Kidney (tissue), 14 donors: ENCODE results near the gene EDN3. TPM values are rescaled to one million over a fixed set of nuclear protein-coding genes. Genes with fewer than 3 reads are reported as not detected.

Experiments used
- DNase-seq, 5 donors: peaks; one replicate each; pipeline ENCODE4 v3.0.0-alpha.2; 2013 to 2020
- FAIRE-seq: peaks from 2 replicates; lab custom pipeline; 2012; peaks lifted over from hg19 to GRCh38; lab: Jason Lieb, UNC
- H3K27ac ChIP-seq, 2 donors: one replicate each; pipeline ENCODE4 v1.7.0; 2013; ENCODE audit warnings: low read depth in 2 of 2, low read length in 2 of 2, inconsistent platforms in 1 of 2
- H3K27me3 ChIP-seq: one replicate; pipeline ENCODE4 v1.7.1; 2013; ENCODE audit warnings: low read length, inconsistent platforms; ENCODE audit not compliant: control insufficient read depth, insufficient read depth
- H3K36me3 ChIP-seq, 3 donors: one replicate each; pipeline versions ENCODE4 v1.7.0 to v1.7.1; 2013; ENCODE audit warnings: low read length in 3 of 3, control low read depth in 1 of 3, inconsistent platforms in 1 of 3; ENCODE audit not compliant: insufficient read depth in 3 of 3, control insufficient read depth in 2 of 3
- H3K4me1 ChIP-seq, 3 donors: one replicate each; pipeline versions ENCODE4 v1.7.0 to v1.7.1; 2013; ENCODE audit warnings: low read length in 3 of 3, inconsistent platforms in 1 of 3, low read depth in 1 of 3; ENCODE audit not compliant: control insufficient read depth in 2 of 3, insufficient read depth in 2 of 3
- H3K4me3 ChIP-seq, 3 donors: one replicate each; pipeline versions ENCODE4 v1.7.0 to v1.8.1; 2013; ENCODE audit warnings: low read length in 3 of 3, control low read depth in 1 of 3, inconsistent platforms in 1 of 3
- H3K9ac ChIP-seq, 3 donors: one replicate each; pipeline versions ENCODE4 v1.7.0 to v1.7.1; 2013; ENCODE audit warnings: low read length in 3 of 3, control low read depth in 1 of 3, inconsistent platforms in 1 of 3
- H3K9me3 ChIP-seq, 3 donors: one replicate each; pipeline versions ENCODE4 v1.7.0 to v1.7.1; 2013; ENCODE audit warnings: low read length in 3 of 3, control low read depth in 1 of 3, inconsistent platforms in 1 of 3; ENCODE audit not compliant: control insufficient read depth in 2 of 3, insufficient read depth in 1 of 3
- intact Hi-C: fragments of 100-400 bp; cut with DNase I; formaldehyde crosslinking; loops from one replicate; pipeline ENCODE4 v1.11.1; 2022
- polyA plus RNA-seq: library from polyadenylated mRNA; stranded (reverse); fragments of 350-450 nt; fragmentation: Illumina TruSeq; extraction: RNeasy Lipid Tissue Mini Kit (QIAGEN cat#74804); gene quantifications from one replicate; pipeline ENCODE4 v1.2.3, GENCODE V29; 2014; ENCODE audit warnings: low read depth, low replicate concordance; ENCODE audit not compliant: insufficient read depth
- total RNA-seq: library from RNA; stranded (reverse); fragmentation: NEBNext Ultra II Directional; extraction: Animal tissue kit (Norgen Biotek cat#: 25700); gene quantifications from one replicate; pipeline ENCODE4 v1.2.1, GENCODE V29; 2021
- TF ChIP-seq, protein P1 (sequence below): IDR thresholded peaks from 3 replicates; pipeline ENCODE4 v1.5.1; 2012; ENCODE audit warnings: mild to moderate bottlenecking, moderate library complexity, borderline replicate concordance; ENCODE audit not compliant: insufficient read depth; ENCODE audit errors: extremely low read depth
- donor health status: control.
- donor health status: control.
- donor health status: control.
- donor health status: control.
- donor health status: control.
- donor health status: DM: yes; HTN: yes; CAD: no.
- donor health status: Normal renal cell carcinoma (clear cell type).

The EDN3 gene
- total and polyA plus RNA-seq, 2 donors from 2014 or later = 0.19 TPM; not detected in 1

DNA sequence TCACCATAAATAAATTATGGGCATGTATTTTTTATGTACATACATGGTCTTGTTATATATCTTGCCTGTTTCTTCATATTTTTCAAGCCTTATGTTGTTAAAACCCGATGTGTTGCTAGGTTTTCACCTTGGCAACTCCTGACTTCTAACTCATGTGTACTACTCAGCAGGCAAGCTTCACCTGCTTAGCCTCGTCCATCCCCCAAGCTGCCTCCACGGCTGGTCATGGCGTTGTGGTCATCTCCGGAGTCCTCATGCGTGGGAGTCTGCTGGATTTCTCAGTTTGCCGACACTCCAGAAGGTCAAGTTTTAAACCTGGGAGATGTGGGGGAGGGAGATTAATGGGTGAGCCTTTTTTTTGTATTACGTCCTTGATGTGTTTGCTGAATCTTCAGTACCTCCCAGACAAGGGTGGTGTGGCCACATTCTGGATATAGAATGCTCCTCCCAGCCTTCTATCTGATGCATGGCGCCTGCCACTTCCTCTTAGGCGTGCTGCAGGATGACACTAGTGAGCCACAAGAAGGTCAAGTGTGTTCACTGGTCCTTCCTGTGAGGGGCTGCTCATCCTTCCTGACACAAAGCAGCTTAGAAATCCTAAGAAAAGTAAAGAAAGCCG lies 26.6 kb upstream of the EDN3 start:
- Histone ChIP-seq H3K4me3 (no peak overlapping the region), H3K36me3 (no peaks in the 10 kb centered on the region), H3K9me3 (no peaks in the 10 kb centered on the region), H3K27ac (no peak overlapping the region), H3K9ac (no peak overlapping the region), H3K27me3 (no peaks in the 10 kb centered on the region), H3K4me1 (no peaks in the 10 kb centered on the region)
- intact Hi-C loops = no loop called here
- TF ChIP-seq, protein P1, sequence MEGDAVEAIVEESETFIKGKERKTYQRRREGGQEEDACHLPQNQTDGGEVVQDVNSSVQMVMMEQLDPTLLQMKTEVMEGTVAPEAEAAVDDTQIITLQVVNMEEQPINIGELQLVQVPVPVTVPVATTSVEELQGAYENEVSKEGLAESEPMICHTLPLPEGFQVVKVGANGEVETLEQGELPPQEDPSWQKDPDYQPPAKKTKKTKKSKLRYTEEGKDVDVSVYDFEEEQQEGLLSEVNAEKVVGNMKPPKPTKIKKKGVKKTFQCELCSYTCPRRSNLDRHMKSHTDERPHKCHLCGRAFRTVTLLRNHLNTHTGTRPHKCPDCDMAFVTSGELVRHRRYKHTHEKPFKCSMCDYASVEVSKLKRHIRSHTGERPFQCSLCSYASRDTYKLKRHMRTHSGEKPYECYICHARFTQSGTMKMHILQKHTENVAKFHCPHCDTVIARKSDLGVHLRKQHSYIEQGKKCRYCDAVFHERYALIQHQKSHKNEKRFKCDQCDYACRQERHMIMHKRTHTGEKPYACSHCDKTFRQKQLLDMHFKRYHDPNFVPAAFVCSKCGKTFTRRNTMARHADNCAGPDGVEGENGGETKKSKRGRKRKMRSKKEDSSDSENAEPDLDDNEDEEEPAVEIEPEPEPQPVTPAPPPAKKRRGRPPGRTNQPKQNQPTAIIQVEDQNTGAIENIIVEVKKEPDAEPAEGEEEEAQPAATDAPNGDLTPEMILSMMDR = no peak
- FAIRE-seq (no peak), DNase-seq (peak in 4 of 5 donors; percentile 55 to 73 (median 67))

DNA sequence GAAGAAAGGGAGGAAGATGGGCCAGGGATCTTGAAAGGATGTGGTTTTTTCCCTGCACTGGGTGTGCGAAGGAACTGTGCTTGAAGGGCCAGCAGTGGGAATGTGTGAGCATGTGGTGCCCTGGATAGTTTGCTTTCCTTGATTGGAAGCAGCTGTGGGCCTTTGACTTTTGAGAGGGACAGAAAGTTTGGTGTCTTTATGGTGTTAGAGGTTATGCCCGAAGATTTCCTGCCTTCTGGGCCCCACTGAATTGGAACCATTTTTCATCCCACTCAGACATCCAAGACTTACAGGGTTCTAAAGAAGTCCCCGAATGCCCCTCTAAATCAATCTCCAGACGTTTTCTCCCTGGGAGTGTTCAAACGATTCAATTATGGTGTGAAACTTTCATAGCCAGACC lies 23.5 kb upstream of the EDN3 start:
- Histone ChIP-seq H3K4me3 (no peak overlapping the region), H3K36me3 (no peaks in the 10 kb centered on the region), H3K4me1 (no peaks in the 10 kb centered on the region), H3K27ac (no peak overlapping the region), H3K27me3 (no peaks in the 10 kb centered on the region), H3K9me3 (no peaks in the 10 kb centered on the region), H3K9ac (no peak overlapping the region)
- DNase-seq = peak in 3 of 5 donors; percentile 37 to 83 (median 73)
- TF ChIP-seq, protein P1 = no peak
- no peak for FAIRE-seq
- intact Hi-C loops = no loop called here

DNA sequence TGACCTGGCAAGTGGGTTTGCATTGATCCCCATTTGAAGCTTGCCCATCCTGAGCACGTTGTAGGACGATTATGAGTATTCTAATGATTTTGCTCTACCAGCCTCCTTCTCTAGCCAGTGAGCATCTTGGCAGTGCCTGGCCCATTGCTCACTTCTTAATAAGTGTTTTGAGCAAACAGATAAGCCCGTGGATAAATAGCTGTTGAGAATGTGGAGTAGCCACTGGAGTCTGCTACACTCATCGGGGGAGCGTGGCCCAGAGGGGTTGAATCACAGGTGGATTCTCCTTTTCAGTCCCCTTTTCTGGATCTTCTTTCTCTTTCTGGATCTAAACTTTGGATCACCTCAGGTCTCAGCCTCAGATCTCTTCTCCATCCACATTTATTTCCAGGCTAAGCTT lies 15.9 kb upstream of the EDN3 start:
- no peak for DNase-seq
- no peak for FAIRE-seq
- H3K27me3 ChIP-seq = no peaks in the 10 kb centered on the region
- H3K4me1 ChIP-seq = no peaks in the 10 kb centered on the region
- H3K27ac ChIP-seq = no peak overlapping the region
- no peaks in the 10 kb centered on the region for H3K36me3 ChIP-seq
- intact Hi-C loops = no loop called here
- H3K9ac ChIP-seq = no peak overlapping the region
- TF ChIP-seq, protein P1 = no peak
- no peak overlapping the region for H3K4me3 ChIP-seq
- H3K9me3 ChIP-seq = no peaks in the 10 kb centered on the region

DNA sequence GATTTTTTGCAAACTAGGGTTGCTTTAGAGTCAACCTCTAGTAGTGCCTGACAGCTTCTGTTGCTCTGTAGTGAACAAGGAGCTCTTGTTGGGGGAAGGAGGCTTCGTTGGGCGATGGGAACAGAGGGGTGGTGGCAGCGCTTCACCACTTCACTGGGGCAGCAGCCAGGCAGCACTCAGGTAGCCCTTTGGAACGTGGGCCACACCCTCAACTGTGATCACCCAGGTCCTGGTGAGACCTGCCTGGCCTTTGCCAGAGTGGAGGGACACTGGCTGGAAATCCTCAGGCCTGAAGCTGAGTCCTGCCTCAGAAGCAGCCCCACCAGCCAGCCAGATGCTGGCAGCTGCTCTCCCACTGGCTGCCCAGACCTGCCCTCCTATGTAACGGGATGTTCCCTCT lies 10.4 kb upstream of the EDN3 start:
- Histone ChIP-seq H3K27ac (no peak overlapping the region), H3K9ac (no peak overlapping the region), H3K4me3 (no peak overlapping the region), H3K4me1 (no peaks in the 10 kb centered on the region), H3K27me3 (no peaks in the 10 kb centered on the region), H3K36me3 (no peaks in the 10 kb centered on the region), H3K9me3 (no peaks in the 10 kb centered on the region)
- intact Hi-C loops = no loop called here
- DNase-seq (no peak), FAIRE-seq (no peak)
- TF ChIP-seq, protein P1 = no peak
